ENCODE data around the gene RPTOR.

The RPTOR gene

GRCh38 chr17:80941171-80941570, 396.5 kb downstream of the RPTOR start:
- no peak for TF ChIP-seq CTCF (IDR thresholded peaks at IDR 0.05; ENCODE audit: borderline replicate concordance, control extremely low read depth, extremely low read depth, insufficient read depth, missing control alignments)
- no peak for DNase-seq (ENCODE audit: low spot score)
- in situ Hi-C loops (cut with MboI; ENCODE audit: low sequenced_read_pairs, unreplicated experiment): no loop called here

GRCh38 chr17:80941743-80942422, 397.2 kb downstream of the RPTOR start:
- TF ChIP-seq CTCF (IDR thresholded peaks at IDR 0.05; ENCODE audit: borderline replicate concordance, control extremely low read depth, extremely low read depth, insufficient read depth, missing control alignments): no peak
- no peak for DNase-seq (ENCODE audit: low spot score)
- in situ Hi-C loops (cut with MboI; ENCODE audit: low sequenced_read_pairs, unreplicated experiment): no loop called here

GRCh38 chr17:80942423-80943345, 398.0 kb downstream of the RPTOR start:
- no peak for DNase-seq (ENCODE audit: low spot score)
- in situ Hi-C loops (cut with MboI; ENCODE audit: low sequenced_read_pairs, unreplicated experiment): no loop called here
- no peak for TF ChIP-seq CTCF (IDR thresholded peaks at IDR 0.05; ENCODE audit: borderline replicate concordance, control extremely low read depth, extremely low read depth, insufficient read depth, missing control alignments)

- no peak for TF ChIP-seq CTCF (IDR thresholded peaks at IDR 0.05; ENCODE audit: borderline replicate concordance, control extremely low read depth, extremely low read depth, insufficient read depth, missing control alignments)
- no peak for DNase-seq (ENCODE audit: low spot score)
- in situ Hi-C loops (cut with MboI; ENCODE audit: low sequenced_read_pairs, unreplicated experiment): no loop called here
Observed at GRCh38 chr17:80943346-80944145, 398.9 kb downstream of the RPTOR start.

GRCh38 chr17:80944326-80944725, 399.7 kb downstream of the RPTOR start:
- no peak for TF ChIP-seq CTCF (IDR thresholded peaks at IDR 0.05; ENCODE audit: borderline replicate concordance, control extremely low read depth, extremely low read depth, insufficient read depth, missing control alignments)
- DNase-seq (ENCODE audit: low spot score): no peak
- in situ Hi-C loops (cut with MboI; ENCODE audit: low sequenced_read_pairs, unreplicated experiment): no loop called here

- no peak for TF ChIP-seq CTCF (IDR thresholded peaks at IDR 0.05; ENCODE audit: borderline replicate concordance, control extremely low read depth, extremely low read depth, insufficient read depth, missing control alignments)
- in situ Hi-C loops (cut with MboI; ENCODE audit: low sequenced_read_pairs, unreplicated experiment): no loop called here
Observed at GRCh38 chr17:80945736-80946135, 401.1 kb downstream of the RPTOR start.

More at GRCh38 chr17:80945736-80946135, 401.1 kb downstream of the RPTOR start:
- no peak for DNase-seq (ENCODE audit: low spot score)

Measured in GM13976 (cell line).